ENCODE data around the gene TMEM116. TPM values are rescaled to one million over a fixed set of nuclear protein-coding genes. Genes with fewer than 3 reads are reported as not detected.
"Not testable (repeated sequence)": the region's sequence is repeated elsewhere in the genome, so short reads cannot be mapped to it uniquely, and the experiment has no call there.

The TMEM116 gene
- total and polyA plus RNA-seq, 9 donors, result 9.1 to 17.9 (median 11.3) TPM

DNA sequence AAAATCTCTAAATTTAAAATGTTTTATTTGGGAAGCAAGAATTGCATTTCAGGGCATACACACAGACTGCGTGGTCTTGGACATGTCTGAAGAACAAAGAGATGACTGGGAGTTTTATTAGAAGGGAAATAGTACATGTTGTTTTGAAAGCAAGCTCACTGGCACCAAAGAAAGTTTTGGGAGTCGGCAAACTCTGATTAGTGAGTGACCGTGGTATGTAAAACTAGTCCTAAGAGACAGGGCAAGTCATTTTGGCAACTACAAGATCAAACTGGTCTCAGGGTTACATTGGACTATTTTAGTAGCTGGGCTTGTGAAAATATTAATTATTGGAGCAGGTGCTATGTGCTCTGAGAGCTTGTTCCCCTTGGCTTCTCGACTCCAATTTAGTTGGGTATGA lies 14.9 kb downstream of the TMEM116 start:
- Histone ChIP-seq H3K27ac (no peak overlapping the region), H3K4me3 (no peak overlapping the region), H3K4me1 (ENCODE audit: insufficient read depth) (no peaks in the 10 kb centered on the region), H3K27me3 (no peaks in the 10 kb centered on the region), H3K9me3 (no peaks in the 10 kb centered on the region), H3K36me3 (no peaks in the 10 kb centered on the region)
- no peak for TF ChIP-seq POLR2A (IDR thresholded peaks at IDR 0.05)
- no peak for TF ChIP-seq EP300 (IDR thresholded peaks at IDR 0.05)
- TF ChIP-seq CTCF (IDR thresholded peaks at IDR 0.05), result no peak
- DNase-seq, result no peak
- intact Hi-C loops (cut with DNase I), result no loop called here
- 75 to 84% (median 76%) methylated on average over 4 of the region's 4 CpGs for WGBS, 3 donors

DNA sequence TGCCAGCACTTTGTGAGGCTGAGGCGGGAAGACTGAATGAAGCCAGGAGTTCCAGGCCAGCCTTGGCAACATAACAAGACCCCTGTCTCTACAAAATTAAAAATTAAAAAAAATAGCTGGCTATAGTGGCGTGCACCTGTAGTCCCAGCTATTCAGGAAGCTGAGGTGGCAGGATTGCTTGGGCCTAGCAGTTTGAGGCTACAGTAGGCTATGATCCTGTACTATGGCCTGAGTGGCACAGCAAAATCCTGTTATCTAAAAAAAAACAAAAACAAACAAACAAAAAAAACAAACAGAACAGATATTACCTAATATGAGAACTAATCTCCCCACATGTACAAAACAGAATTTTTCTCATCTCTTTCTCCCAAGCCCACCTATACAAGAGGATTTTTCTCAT lies 15.7 kb downstream of the TMEM116 start:
- DNase-seq, result no peak
- no peak overlapping the region for H3K27ac ChIP-seq

GRCh38 chr12:111995782-111996480 lies 17.0 kb downstream of the TMEM116 start:
- Histone ChIP-seq H3K9me3 (no peaks in the 10 kb centered on the region), H3K36me3 (no peaks in the 10 kb centered on the region), H3K4me1 (ENCODE audit: insufficient read depth) (no peaks in the 10 kb centered on the region), H3K27ac (no peak overlapping the region), H3K4me3 (no peak overlapping the region), H3K27me3 (no peaks in the 10 kb centered on the region)
- 98 to 100% (median 100%) methylated on average over 1 of the region's 1 CpG for WGBS, 3 donors
- no peak for DNase-seq
- TF ChIP-seq CTCF (IDR thresholded peaks at IDR 0.05), result no peak
- no peak for TF ChIP-seq EP300 (IDR thresholded peaks at IDR 0.05)
- TF ChIP-seq POLR2A (IDR thresholded peaks at IDR 0.05), result no peak
- intact Hi-C loops (cut with DNase I), result no loop called here

More for the DNA sequence above, 15.7 kb downstream of the TMEM116 start:
- no peak for TF ChIP-seq EP300 (IDR thresholded peaks at IDR 0.05)
- TF ChIP-seq CTCF (IDR thresholded peaks at IDR 0.05), result no peak
- no peak for TF ChIP-seq POLR2A (IDR thresholded peaks at IDR 0.05)
- Histone ChIP-seq H3K4me1 (ENCODE audit: insufficient read depth) (no peaks in the 10 kb centered on the region), H3K4me3 (no peak overlapping the region), H3K27me3 (no peaks in the 10 kb centered on the region), H3K9me3 (no peaks in the 10 kb centered on the region), H3K36me3 (no peaks in the 10 kb centered on the region)
- intact Hi-C loops (cut with DNase I), result no loop called here
- 96 to 98% (median 97%) methylated on average over 2 of the region's 2 CpGs for WGBS, 3 donors

- H3K27me3 ChIP-seq; intact Hi-C loops (cut with DNase I); H3K4me3 ChIP-seq; H3K27ac ChIP-seq; H3K4me1 ChIP-seq (ENCODE audit: insufficient read depth); H3K36me3 ChIP-seq; H3K9me3 ChIP-seq; DNase-seq: not testable (repeated sequence)
- 77 to 80% (median 78%) methylated on average over 17 of the region's 17 CpGs for WGBS, 3 donors
Observed at GRCh38 chr12:111994211-111995111, 18.5 kb downstream of the TMEM116 start.
